Nephron (organoid): ENCODE data around the gene GNAZ.

ENCODE experiments used
- H3K27ac Mint-ChIP-seq, 3 experiments: 2 replicates each; pipeline ENCODE4 v1.8.0; 2020; ENCODE audit warnings: mixed read lengths in 3 of 3, mild to moderate bottlenecking in 2 of 3, moderate library complexity in 1 of 3
- H3K27me3 Mint-ChIP-seq: 2 replicates; pipeline ENCODE4 v1.8.0; 2021; ENCODE audit warnings: low read depth, mild to moderate bottlenecking, moderate library complexity, mixed read lengths
- H3K36me3 Mint-ChIP-seq: 2 replicates; pipeline ENCODE4 v1.8.0; 2020; ENCODE audit warnings: low read depth, mixed read lengths
- H3K4me1 Mint-ChIP-seq: 2 replicates; pipeline ENCODE4 v1.8.0; 2020; ENCODE audit warnings: mixed read lengths
- H3K4me3 Mint-ChIP-seq, 3 experiments: 2 replicates each; pipeline ENCODE4 v1.8.0; 2020; ENCODE audit warnings: mild to moderate bottlenecking in 3 of 3, mixed read lengths in 3 of 3, moderate library complexity in 2 of 3
- H3K9me3 Mint-ChIP-seq: 2 replicates; pipeline ENCODE4 v1.8.0; 2020; ENCODE audit warnings: mixed read lengths
- TF ChIP-seq, protein P1 (sequence below), 3 experiments: fragments of 200-600 bp; sonication (generic); IDR thresholded peaks; one replicate each; pipeline ENCODE4 v1.5.0; 2021; ENCODE audit warnings: antibody characterized with exemption in 3 of 3; ENCODE audit not compliant: unreplicated experiment in 3 of 3

The GNAZ gene

GRCh38 chr22:23101524-23101923 lies 31.2 kb downstream of the GNAZ start:
- no peak overlapping the region for H3K4me3 Mint-ChIP-seq
- no peak overlapping the region for H3K27ac Mint-ChIP-seq
- TF ChIP-seq, protein P1, sequence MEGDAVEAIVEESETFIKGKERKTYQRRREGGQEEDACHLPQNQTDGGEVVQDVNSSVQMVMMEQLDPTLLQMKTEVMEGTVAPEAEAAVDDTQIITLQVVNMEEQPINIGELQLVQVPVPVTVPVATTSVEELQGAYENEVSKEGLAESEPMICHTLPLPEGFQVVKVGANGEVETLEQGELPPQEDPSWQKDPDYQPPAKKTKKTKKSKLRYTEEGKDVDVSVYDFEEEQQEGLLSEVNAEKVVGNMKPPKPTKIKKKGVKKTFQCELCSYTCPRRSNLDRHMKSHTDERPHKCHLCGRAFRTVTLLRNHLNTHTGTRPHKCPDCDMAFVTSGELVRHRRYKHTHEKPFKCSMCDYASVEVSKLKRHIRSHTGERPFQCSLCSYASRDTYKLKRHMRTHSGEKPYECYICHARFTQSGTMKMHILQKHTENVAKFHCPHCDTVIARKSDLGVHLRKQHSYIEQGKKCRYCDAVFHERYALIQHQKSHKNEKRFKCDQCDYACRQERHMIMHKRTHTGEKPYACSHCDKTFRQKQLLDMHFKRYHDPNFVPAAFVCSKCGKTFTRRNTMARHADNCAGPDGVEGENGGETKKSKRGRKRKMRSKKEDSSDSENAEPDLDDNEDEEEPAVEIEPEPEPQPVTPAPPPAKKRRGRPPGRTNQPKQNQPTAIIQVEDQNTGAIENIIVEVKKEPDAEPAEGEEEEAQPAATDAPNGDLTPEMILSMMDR (IDR thresholded peaks at IDR 0.05; ENCODE audit: unreplicated experiment in 3 of 3), result no peak

GRCh38 chr22:23102002-23102655 lies 31.8 kb downstream of the GNAZ start:
- TF ChIP-seq, protein P1 (IDR thresholded peaks at IDR 0.05; ENCODE audit: unreplicated experiment in 3 of 3), result no peak
- no peaks in the 10 kb centered on the region for H3K36me3 Mint-ChIP-seq
- H3K9me3 Mint-ChIP-seq, result no peaks in the 10 kb centered on the region

More at GRCh38 chr22:23101524-23101923, 31.2 kb downstream of the GNAZ start:
- Mint-ChIP-seq H3K27me3 (peaks cover 13% of the 10 kb centered on the region), H3K9me3 (no peaks in the 10 kb centered on the region), H3K36me3 (no peaks in the 10 kb centered on the region), H3K4me1 (peaks cover 28% of the 10 kb centered on the region)

GRCh38 chr22:23102776-23103175 lies 32.5 kb downstream of the GNAZ start:
- peaks cover 13% of the 10 kb centered on the region for H3K27me3 Mint-ChIP-seq
- no peaks in the 10 kb centered on the region for H3K36me3 Mint-ChIP-seq
- no peaks in the 10 kb centered on the region for H3K9me3 Mint-ChIP-seq
- H3K4me1 Mint-ChIP-seq, result peaks cover 38% of the 10 kb centered on the region
- TF ChIP-seq, protein P1 (IDR thresholded peaks at IDR 0.05; ENCODE audit: unreplicated experiment in 3 of 3), result no peak
- no peak overlapping the region for H3K4me3 Mint-ChIP-seq
- H3K27ac Mint-ChIP-seq, result no peak overlapping the region

More at GRCh38 chr22:23102002-23102655, 31.8 kb downstream of the GNAZ start:
- H3K27me3 Mint-ChIP-seq, result peaks cover 13% of the 10 kb centered on the region
- H3K4me1 Mint-ChIP-seq, result peaks cover 32% of the 10 kb centered on the region
- no peak overlapping the region for H3K27ac Mint-ChIP-seq
- H3K4me3 Mint-ChIP-seq, result no peak overlapping the region

GRCh38 chr22:23103199-23103954 lies 33.1 kb downstream of the GNAZ start:
- Mint-ChIP-seq H3K4me1 (peaks cover 36% of the 10 kb centered on the region), H3K9me3 (no peaks in the 10 kb centered on the region), H3K27me3 (peaks cover 9% of the 10 kb centered on the region), H3K4me3 (no peak overlapping the region), H3K36me3 (no peaks in the 10 kb centered on the region), H3K27ac (no peak overlapping the region)
- TF ChIP-seq, protein P1 (IDR thresholded peaks at IDR 0.05; ENCODE audit: unreplicated experiment in 3 of 3), result no peak

DNA sequence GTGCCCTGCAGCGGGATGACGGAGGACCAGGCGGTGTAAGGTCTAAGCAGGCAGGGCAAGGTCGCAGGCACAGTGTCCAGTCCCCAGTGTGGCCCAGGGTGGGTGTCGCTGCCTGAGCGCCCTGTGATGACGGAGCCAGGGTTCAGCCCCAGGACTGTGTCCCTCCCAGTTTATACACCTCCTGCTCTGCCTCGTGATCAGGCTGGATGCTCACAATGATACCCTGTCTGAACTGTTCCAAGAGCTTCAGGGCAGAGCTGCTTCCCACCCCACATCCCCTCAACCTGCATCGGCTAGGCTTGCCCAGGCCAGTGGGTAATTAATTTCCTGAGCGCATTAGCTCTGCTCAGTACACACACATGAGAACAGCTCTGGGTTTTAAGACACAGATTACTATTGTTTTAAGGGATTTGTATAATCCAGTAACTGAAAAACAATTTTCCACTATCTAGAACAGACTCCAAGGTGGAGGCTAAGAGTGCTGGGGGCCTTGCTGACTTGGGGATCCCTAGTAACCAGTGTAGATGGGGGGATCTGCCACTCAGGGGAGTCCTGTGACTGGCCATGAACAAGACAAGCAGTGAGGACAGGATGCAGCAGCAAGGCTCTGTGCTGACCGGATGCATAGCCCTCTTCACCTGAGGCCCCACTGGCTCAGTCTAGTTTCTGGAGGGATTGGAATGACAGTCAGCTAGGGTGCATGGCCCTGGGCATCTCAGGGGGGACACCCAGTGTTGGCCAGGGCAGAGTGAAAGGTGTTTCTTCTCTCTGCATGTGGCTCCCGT lies 34.1 kb downstream of the GNAZ start:
- TF ChIP-seq, protein P1 (IDR thresholded peaks at IDR 0.05; ENCODE audit: unreplicated experiment in 3 of 3), result no peak

More for the DNA sequence above, 34.1 kb downstream of the GNAZ start:
- H3K27me3 Mint-ChIP-seq, result peaks cover 9% of the 10 kb centered on the region
- H3K27ac Mint-ChIP-seq, result no peak overlapping the region
- H3K4me3 Mint-ChIP-seq, result no peak overlapping the region
- H3K4me1 Mint-ChIP-seq, result peaks cover 41% of the 10 kb centered on the region
- no peaks in the 10 kb centered on the region for H3K9me3 Mint-ChIP-seq
- H3K36me3 Mint-ChIP-seq, result no peaks in the 10 kb centered on the region
